Lung (tissue), 12 donors: ENCODE results near the gene COCH. TPM values are rescaled to one million over a fixed set of nuclear protein-coding genes. Genes with fewer than 3 reads are reported as not detected.

ENCODE experiments used
- ATAC-seq: fragments of 200-7000 bp; cut with Tn5 transposase; one replicate; pipeline ENCODE4 v1.9.1; 2020; ENCODE audit warnings: moderate number of reproducible peaks; ENCODE audit not compliant: insufficient read depth, low FRiP score
- DNase-seq, 3 donors: peaks; one replicate each; pipeline ENCODE4 v3.0.0-alpha.2; 2013 to 2017
- H3K27ac ChIP-seq, 2 donors: one replicate each; pipeline ENCODE4 v1.5.1; 2013; ENCODE audit warnings: mild to moderate bottlenecking in 2 of 2, moderate library complexity in 2 of 2, control low read depth in 1 of 2, inconsistent platforms in 1 of 2, low read depth in 1 of 2, low read length in 1 of 2
- H3K27me3 ChIP-seq, 3 donors: one replicate each; pipeline ENCODE4 v1.5.1; 2013; ENCODE audit warnings: low read length in 2 of 3; ENCODE audit not compliant: control insufficient read depth in 3 of 3, insufficient read depth in 3 of 3
- H3K36me3 ChIP-seq, 4 donors: one replicate each; pipeline ENCODE4 v1.5.1; 2013; ENCODE audit warnings: low read length in 4 of 4, mild to moderate bottlenecking in 1 of 4, moderate library complexity in 1 of 4; ENCODE audit not compliant: control insufficient read depth in 4 of 4, insufficient read depth in 4 of 4
- H3K4me1 ChIP-seq, 5 donors: one replicate each; pipeline ENCODE4 v1.5.1; 2013; ENCODE audit warnings: low read length in 5 of 5, mild to moderate bottlenecking in 2 of 5, moderate library complexity in 1 of 5; ENCODE audit not compliant: control insufficient read depth in 5 of 5, insufficient read depth in 5 of 5
- H3K4me3 ChIP-seq: one replicate; pipeline ENCODE4 v1.5.1; 2013; ENCODE audit warnings: mild to moderate bottlenecking, control low read depth, moderate library complexity
- H3K9ac ChIP-seq, 2 donors: one replicate each; pipeline ENCODE4 v1.5.1; 2013; ENCODE audit warnings: low read length in 2 of 2, control low read depth in 1 of 2; ENCODE audit not compliant: insufficient read depth in 1 of 2
- H3K9me3 ChIP-seq, 4 donors: one replicate each; pipeline ENCODE4 v1.5.1; 2013; ENCODE audit warnings: low read length in 3 of 4, mild to moderate bottlenecking in 1 of 4, moderate library complexity in 1 of 4; ENCODE audit not compliant: control insufficient read depth in 4 of 4, insufficient read depth in 3 of 4
- CTCF ChIP-seq: IDR thresholded peaks from 2 replicates; pipeline ENCODE4 v1.5.1; 2012; ENCODE audit warnings: mild to moderate bottlenecking; ENCODE audit errors: control extremely low read depth, extremely low read depth
- WGBS, 2 donors: extraction: QIAGEN DNeasy Blood & Tissue Kit; methylation state at CpG; one replicate each; pipeline ENCODE4 v1.1.7; 2013; 5-methylcytosine and 5-hydroxymethylcytosine counted together
- polyA plus RNA-seq, 2 donors: library from polyadenylated mRNA; stranded (reverse); fragments of 200-250 nt; gene quantifications; one replicate each; pipeline ENCODE4 v1.2.1, GENCODE V29; 2013
- total RNA-seq, 2 donors: library from RNA; depleted of rRNA in 1 of 2; stranded (reverse); fragments of >200 nt in 1 of 2; gene quantifications; one replicate each; pipeline ENCODE4 v1.2.1, GENCODE V29; 2014 to 2021
- donor health status: control.
- donor health status: control.
- donor health status: Bipolar disorder and iron deficiency.
- donor health status: healthy.
- donor health status: DM: yes; HTN: yes; CAD: no.

Gene COCH
- total and polyA plus RNA-seq, 4 donors, result 0.06 to 0.71 (median 0.31) TPM

- H3K36me3 ChIP-seq, result no peaks in the 10 kb centered on the region
- no peak overlapping the region for H3K27ac ChIP-seq
- H3K4me3 ChIP-seq, result no peak overlapping the region
- H3K27me3 ChIP-seq, result no peaks in the 10 kb centered on the region
- H3K9me3 ChIP-seq, result peaks cover 0 to 5% (median 3%) of the 10 kb centered on the region in 4 donors
- no peak overlapping the region for H3K9ac ChIP-seq
- no peaks in the 10 kb centered on the region for H3K4me1 ChIP-seq
- no peak for DNase-seq
- no peak for TF ChIP-seq CTCF
- no peak for ATAC-seq
Measured at GRCh38 chr14:30834353-30834752, 40.0 kb upstream of the COCH start.

GRCh38 chr14:30838351-30838750, 36.0 kb upstream of the COCH start:
- H3K9ac ChIP-seq, result no peak overlapping the region
- no peak for DNase-seq
- no peaks in the 10 kb centered on the region for H3K36me3 ChIP-seq
- no peaks in the 10 kb centered on the region for H3K27me3 ChIP-seq
- TF ChIP-seq CTCF, result no peak
- no peak for ATAC-seq
- H3K4me1 ChIP-seq, result no peaks in the 10 kb centered on the region
- H3K9me3 ChIP-seq, result peaks cover 0 to 5% (median 3%) of the 10 kb centered on the region in 4 donors
- WGBS, 2 donors, result 47 to 77% methylated on average over 2 of the region's 2 CpGs
- no peak overlapping the region for H3K4me3 ChIP-seq
- H3K27ac ChIP-seq, result no peak overlapping the region

GRCh38 chr14:30840086-30840779, 34.1 kb upstream of the COCH start:
- ATAC-seq (no peak), DNase-seq (no peak)
- Histone ChIP-seq H3K36me3 (no peaks in the 10 kb centered on the region), H3K4me3 (no peak overlapping the region), H3K27ac (no peak overlapping the region), H3K9me3 (no peaks in the 10 kb centered on the region), H3K27me3 (no peaks in the 10 kb centered on the region), H3K9ac (no peak overlapping the region), H3K4me1 (no peaks in the 10 kb centered on the region)
- WGBS, 2 donors, result 86 to 93% methylated on average over 10 of the region's 10 CpGs
- TF ChIP-seq CTCF, result no peak

- no peak for TF ChIP-seq CTCF
Measured at GRCh38 chr14:30842431-30842830, 31.9 kb upstream of the COCH start.

More at GRCh38 chr14:30842431-30842830, 31.9 kb upstream of the COCH start:
- Histone ChIP-seq H3K27me3 (no peaks in the 10 kb centered on the region), H3K36me3 (no peaks in the 10 kb centered on the region), H3K4me3 (no peak overlapping the region), H3K4me1 (no peaks in the 10 kb centered on the region), H3K27ac (no peak overlapping the region), H3K9ac (no peak overlapping the region), H3K9me3 (no peaks in the 10 kb centered on the region)
- DNase-seq, result no peak
- ATAC-seq, result no peak
